H4 (cell line): ENCODE measurements around the gene HAPLN1. TPM values are rescaled to one million over a fixed set of nuclear protein-coding genes. Genes with fewer than 3 reads are reported as not detected.
A peak's percentile ranks its signal among the peaks of the same experiment; 100 is the strongest.

Experiments
- DNase-seq: peaks from one replicate; pipeline ENCODE4 v3.0.0-alpha.2; 2015; ENCODE audit warnings: low spot score
- total RNA-seq: library from RNA; depleted of rRNA; stranded (reverse); fragments of >200 nt; shearing (Covaris generic); gene quantifications from 2 replicates; pipeline ENCODE4 v1.2.3, GENCODE V29; 2014; rRNA removed

HAPLN1 gene
- total RNA-seq, 1 experiment from 2014 or later = 4.5 TPM

GRCh38 chr5:83641946-83642345, 78.7 kb downstream of the HAPLN1 start:
- no peak for DNase-seq

- no peak for DNase-seq
Observed at GRCh38 chr5:83639911-83640310, 80.7 kb downstream of the HAPLN1 start.

GRCh38 chr5:83636156-83636555, 84.5 kb downstream of the HAPLN1 start:
- DNase-seq = no peak

- DNase-seq = no peak
Observed at GRCh38 chr5:83633285-83633684, 87.4 kb downstream of the HAPLN1 start.

- DNase-seq = no peak
Observed at GRCh38 chr5:83632874-83633273, 87.8 kb downstream of the HAPLN1 start.

GRCh38 chr5:83628360-83628759, 92.3 kb downstream of the HAPLN1 start:
- no peak for DNase-seq

GRCh38 chr5:83614841-83615240, 105.8 kb downstream of the HAPLN1 start:
- no peak for DNase-seq

GRCh38 chr5:83608122-83608521, 112.5 kb downstream of the HAPLN1 start:
- DNase-seq = peak; percentile 56

GRCh38 chr5:83595217-83595616, 125.4 kb downstream of the HAPLN1 start:
- DNase-seq = no peak

- DNase-seq = no peak
Observed at GRCh38 chr5:83590966-83591365, 129.7 kb downstream of the HAPLN1 start.

- no peak for DNase-seq
Observed at GRCh38 chr5:83589786-83590185, 130.9 kb downstream of the HAPLN1 start.

Other genes starting within 250 kb of the HAPLN1 start
- gene VCAN, start 249.1 kb downstream of the HAPLN1 start, total RNA-seq = 13.0 and 14.4 TPM in 2 replicates